HG03108 (cell line): ENCODE results near the gene PSMD2.
A peak's percentile ranks its signal among the peaks of the same experiment; 100 is the strongest.

ENCODE experiments used
- ATAC-seq: cut with Tn5 transposase; IDR thresholded peaks from one replicate; pipeline ENCODE4 v1.9.1; 2021; ENCODE audit warnings: moderate library complexity; ENCODE audit not compliant: unreplicated experiment

The PSMD2 gene

DNA sequence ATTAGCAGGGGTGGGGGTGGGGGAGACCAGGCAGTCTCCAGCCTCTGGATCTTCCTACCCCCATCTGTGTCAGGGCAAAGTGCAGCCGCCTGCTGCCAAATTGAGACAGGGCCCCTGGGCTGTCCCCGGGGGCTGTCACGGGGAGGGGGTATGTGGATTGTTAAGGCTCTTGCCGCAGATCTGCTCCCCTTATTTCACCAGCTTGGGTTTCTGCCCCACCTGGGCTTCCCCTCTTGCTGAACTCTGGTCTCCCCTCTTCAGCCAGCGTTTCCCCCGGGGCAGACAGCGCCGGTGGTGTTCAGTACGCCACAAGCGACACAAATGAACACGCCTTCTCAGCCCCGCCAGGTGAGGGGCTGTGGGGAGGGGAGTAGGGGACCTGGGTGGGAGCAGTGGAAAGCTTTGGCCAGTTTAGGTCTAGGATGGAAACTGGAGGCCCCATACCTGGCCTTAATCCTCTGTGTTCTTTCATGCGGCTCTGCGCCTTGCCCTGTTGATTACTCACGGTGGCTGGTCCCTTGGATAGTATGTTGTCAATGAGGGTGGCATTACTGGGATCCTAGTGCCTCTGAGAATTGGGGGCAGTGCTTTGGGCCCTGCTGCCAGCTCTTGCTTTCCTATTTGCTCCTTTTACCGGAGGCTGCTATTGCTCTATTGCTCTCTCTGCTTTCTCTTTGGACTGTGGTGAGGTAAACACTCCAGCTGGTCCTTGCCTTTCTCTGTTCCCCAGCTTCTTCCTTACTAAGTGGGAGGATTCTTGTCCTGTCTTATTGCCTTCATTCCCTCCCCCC lies 17.0 kb downstream of the PSMD2 start:
- no peak for ATAC-seq

DNA sequence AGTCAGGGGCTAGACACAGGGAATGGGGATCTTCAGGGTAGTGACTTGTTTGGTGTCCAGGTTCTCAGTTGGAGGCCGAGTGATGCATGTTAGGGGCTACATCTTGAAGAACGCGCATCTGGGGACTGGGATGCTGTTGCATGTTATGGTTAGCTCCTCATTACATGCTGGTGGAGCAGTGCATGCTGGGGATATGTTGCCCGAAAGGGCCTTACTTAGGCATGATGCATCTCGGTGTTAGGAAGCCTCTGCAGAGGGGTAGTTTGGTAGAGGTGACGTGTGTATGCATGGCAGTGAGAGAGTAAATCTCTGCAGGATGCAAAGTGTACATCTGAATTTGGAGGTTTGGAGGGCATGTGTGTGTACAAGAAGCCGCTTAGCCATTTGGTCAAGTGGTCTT lies 17.8 kb downstream of the PSMD2 start:
- ATAC-seq, result no peak

DNA sequence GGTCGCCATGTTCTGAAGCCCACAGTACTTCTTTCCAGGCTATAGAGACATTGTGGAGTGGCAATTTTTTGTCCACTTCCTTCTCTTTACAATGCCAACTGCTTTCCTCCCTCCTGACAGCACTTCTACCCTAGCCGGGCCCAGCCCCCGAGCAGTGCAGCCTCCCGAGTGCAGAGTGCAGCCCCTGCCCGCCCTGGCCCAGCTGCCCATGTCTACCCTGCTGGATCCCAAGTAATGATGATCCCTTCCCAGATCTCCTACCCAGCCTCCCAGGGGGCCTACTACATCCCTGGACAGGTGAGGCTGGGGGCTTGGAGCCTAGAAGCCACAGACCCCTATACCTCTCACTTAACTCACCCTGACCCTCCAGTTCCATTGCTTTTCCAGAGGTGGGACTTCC lies 18.2 kb downstream of the PSMD2 start:
- ATAC-seq, result no peak

DNA sequence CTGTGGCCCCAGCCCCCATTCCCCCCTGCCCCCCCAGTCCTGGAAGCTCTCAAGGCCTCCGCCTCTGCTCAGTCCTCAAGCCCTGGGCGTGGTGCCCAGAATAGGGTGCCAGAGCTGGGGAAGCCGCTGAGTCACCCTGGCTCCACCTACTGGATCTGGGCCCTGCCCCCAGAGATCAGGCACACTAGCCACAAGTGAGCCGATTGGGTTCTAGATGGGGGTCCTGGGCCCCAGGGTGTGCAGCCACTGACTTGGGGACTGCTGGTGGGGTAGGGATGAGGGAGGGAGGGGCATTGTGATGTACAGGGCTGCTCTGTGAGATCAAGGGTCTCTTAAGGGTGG lies 21.0 kb downstream of the PSMD2 start:
- no peak for ATAC-seq

DNA sequence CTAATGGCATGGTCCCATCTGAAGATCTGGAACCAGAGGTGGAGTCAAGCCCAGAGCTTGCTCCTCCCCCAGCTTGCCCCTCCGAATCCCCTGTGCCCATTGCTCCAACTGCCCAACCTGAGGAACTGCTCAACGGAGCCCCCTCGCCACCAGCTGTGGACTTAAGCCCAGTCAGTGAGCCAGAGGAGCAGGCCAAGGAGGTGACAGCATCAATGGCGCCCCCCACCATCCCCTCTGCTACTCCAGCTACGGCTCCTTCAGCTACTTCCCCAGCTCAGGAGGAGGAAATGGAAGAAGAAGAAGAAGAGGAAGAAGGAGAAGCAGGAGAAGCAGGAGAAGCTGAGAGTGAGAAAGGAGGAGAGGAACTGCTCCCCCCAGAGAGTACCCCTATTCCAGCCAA lies 22.6 kb downstream of the PSMD2 start:
- ATAC-seq, result no peak

DNA sequence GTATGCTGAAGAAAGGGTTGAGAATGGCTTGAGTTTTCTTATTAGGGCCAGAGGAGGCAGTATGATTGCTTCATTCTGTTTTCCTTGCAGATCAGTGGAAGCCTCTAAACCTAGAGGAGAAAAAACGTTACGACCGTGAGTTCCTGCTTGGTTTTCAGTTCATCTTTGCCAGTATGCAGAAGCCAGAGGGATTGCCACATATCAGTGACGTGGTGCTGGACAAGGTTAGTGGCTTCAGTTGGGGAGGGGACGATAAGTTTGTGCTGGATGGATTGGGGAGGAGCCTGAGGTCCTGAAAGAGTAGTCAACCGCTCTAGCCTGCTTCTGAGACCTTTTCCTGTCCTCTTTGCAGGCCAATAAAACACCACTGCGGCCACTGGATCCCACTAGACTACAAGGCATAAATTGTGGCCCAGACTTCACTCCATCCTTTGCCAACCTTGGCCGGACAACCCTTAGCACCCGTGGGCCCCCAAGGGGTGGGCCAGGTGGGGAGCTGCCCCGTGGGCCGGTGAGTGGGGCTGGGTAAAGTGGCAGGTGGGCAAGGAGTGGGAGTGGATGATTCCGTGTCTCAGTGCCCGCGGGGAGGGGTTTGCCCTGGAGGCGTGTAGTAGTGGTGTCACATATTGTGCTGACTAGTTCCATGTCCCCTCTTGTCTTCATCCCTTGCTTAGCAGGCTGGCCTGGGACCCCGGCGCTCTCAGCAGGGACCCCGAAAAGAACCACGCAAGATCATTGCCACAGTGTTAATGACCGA lies 23.9 kb downstream of the PSMD2 start:
- no peak for ATAC-seq

DNA sequence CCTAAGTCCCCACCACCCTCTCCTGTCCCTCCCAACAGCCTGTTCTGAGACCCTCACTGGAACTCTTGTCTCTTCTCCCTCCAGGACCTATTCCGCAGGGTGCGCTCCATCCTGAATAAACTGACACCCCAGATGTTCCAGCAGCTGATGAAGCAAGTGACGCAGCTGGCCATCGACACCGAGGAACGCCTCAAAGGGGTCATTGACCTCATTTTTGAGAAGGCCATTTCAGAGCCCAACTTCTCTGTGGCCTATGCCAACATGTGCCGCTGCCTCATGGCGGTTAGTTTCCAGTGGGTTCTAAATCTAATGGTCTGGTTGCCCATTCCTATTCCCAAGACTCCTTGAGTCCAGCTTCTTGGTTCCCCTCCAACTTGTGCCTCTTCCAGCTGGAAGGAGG lies 24.7 kb downstream of the PSMD2 start:
- ATAC-seq, result no peak

DNA sequence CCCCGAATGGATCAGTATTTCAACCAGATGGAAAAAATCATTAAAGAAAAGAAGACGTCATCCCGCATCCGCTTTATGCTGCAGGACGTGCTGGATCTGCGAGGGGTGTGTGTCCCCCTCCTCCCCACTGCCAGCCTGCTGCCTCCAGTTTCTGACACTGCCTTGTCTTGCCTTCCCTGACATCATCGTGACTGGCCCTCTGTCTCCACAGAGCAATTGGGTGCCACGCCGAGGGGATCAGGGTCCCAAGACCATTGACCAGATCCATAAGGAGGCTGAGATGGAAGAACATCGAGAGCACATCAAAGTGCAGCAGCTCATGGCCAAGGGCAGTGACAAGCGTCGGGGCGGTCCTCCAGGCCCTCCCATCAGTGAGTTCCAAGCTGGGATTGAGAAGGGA lies 26.2 kb downstream of the PSMD2 start:
- ATAC-seq, result no peak

DNA sequence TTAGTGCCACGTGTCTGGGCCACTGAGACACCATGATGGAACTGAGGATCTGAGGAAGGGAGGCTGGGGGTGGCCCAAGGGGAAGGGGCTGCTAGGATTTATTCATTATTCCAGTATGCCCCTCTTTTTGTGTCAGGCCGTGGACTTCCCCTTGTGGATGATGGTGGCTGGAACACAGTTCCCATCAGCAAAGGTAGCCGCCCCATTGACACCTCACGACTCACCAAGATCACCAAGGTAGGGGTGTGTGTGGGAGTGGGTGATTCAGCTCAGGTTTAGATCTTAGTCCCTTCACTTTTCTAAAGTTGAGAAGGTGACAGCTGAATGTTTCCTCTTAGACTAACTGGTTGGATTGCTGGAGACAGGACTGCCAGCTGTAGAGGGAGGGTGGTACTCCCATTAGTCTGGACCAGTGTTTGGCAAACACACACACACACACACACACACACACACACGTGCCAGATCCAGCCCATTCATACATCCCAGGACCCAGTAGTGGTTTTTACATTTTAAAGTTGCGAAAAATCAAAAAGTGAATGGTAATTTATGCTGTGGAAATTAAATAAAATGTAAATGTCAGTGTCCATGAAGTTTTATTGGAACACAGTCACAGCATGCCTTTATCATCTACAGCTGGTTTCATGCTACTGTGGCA lies 26.8 kb downstream of the PSMD2 start:
- ATAC-seq, result no peak

DNA sequence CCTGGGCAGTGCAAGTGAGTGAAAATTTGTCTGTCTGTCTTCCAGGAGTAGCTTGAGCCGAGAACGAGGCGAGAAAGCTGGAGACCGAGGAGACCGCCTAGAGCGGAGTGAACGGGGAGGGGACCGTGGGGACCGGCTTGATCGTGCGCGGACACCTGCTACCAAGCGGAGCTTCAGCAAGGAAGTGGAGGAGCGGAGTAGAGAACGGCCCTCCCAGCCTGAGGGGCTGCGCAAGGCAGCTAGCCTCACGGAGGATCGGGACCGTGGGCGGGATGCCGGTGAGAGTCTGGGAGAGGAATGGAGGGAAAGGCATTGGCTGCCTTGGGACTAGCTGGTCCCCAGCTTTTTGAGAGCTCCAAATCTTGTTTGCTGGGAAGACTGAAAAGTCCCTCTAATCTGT lies 28.1 kb downstream of the PSMD2 start:
- no peak for ATAC-seq

DNA sequence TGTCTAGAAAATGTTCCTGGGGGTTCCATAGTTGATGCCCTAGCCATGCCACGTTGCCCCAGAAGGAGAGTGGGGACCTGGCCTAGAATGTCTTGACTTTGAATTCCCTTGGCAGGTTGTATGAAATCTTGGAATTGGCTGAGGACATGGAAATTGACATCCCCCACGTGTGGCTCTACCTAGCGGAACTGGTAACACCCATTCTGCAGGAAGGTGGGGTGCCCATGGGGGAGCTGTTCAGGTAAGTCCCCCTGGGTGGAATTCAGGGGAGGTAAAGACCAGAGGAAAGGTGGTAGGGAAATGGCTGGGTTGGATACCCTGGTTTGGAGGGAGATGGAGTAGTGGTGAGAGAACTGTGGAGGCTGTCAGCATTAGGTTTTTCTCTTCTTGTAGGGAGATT lies 29.5 kb downstream of the PSMD2 start:
- no peak for ATAC-seq

DNA sequence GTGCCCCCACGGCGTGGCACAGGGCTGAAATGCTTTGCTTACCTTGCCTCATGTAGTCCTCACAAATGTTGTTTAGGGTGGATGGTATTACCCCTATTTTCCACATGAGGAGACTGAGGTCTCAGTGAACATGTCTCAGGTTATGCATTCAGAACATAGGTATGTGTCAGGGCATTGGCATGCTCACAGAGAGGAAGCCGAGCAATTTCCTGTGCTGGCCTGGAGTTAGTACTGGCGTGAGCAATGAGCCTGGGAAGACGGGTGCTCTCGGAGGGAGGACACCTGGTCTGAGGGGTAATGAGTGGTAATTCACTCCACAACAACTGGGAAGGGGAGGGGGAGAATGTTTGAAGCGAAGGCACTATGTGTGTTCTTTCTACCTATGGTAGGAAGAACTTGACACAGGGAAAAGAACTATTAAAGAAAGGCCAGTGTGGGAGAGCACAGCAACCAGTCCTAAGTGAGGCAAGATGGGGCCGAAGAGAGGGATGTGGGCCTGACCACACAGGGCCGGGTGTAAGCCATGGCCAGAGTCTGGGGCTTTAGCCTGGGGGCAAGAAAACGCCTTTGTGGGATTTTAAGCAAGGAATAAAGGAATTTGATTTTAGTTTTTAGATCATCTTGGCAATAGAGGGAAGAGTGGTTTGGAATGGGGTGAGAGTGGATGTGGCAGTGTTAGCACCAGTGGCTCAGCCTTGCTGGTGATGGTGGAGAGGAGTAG lies 33.5 kb downstream of the PSMD2 start:
- no peak for ATAC-seq

DNA sequence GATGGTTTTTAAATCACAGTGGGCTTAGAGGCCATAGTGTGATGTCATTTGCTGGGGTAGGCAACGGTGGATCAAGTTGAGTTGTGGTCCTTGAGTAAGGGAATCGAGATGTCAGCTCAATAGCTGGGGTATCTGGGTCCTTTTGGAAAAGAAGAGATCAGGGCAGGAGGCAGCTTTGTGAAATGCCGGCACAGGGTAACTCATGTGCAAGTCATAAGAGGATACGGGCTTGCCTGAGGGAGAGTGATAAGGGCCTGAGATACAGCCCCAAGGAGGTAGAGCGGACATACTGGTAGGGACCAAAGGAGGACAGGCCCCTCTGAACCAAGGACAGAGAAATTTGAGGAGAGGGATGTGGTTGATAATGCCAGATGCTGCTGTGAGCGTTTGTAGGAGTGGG lies 34.1 kb downstream of the PSMD2 start:
- no peak for ATAC-seq

DNA sequence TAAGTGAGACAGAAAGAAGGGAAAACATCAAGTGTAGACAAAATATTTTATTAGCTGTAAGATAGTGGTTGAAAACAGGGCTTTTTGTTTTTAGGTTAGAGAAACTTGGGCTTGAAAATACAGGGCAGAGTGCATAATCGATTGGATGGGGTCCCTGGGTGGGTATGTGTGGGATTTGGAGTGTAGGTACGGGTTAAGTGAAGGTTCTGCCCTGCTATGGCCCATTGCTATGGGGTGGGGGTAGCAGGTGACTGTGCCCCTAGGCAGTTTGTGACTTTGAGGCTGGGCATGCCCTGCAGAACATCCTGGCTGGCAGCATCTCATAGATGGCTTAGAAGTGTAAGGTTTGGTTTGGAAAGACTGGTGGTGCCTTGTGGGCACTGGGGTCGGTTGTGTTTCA lies 34.7 kb downstream of the PSMD2 start:
- ATAC-seq, result no peak

DNA sequence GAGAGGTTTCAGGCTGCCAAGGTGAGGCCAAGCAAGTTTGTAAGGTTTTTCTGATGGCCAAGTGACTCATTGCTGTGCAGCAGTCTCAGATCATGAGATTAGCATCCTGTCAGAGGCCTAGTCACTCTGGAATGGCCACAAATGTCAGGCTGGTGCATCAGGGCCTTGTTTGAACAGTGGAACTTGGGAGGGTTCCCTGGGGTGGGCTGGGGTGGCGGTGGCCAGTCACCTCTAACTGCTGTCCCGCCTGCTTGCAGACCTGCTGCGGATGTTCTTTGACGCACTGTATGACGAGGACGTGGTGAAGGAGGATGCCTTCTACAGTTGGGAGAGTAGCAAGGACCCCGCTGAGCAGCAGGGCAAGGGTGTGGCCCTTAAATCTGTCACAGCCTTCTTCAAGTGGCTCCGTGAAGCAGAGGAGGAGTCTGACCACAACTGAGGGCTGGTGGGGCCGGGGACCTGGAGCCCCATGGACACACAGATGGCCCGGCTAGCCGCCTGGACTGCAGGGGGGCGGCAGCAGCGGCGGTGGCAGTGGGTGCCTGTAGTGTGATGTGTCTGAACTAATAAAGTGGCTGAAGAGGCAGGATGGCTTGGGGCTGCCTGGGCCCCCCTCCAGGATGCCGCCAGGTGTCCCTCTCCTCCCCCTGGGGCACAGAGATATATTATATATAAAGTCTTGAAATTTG lies 35.6 kb downstream of the PSMD2 start:
- ATAC-seq, result no peak

DNA sequence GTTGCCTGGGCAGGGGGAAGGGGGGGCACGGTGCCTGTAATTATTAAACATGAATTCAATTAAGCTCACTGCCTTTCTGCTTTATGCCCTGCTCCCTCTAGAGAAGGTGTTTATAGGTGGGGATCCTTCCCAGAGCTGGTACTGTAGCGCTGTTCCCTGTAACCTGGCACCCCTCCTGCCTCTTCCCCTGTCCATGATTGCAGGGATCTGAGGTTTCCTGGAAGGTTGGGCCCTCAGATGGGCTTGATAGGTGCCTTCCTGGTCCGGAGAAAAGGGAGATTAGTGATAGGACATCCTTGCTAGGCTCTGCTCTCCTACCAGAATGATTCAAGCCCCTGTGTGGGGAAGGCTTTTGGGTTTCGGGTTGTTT lies 36.2 kb downstream of the PSMD2 start:
- ATAC-seq, result peak; percentile 5

DNA sequence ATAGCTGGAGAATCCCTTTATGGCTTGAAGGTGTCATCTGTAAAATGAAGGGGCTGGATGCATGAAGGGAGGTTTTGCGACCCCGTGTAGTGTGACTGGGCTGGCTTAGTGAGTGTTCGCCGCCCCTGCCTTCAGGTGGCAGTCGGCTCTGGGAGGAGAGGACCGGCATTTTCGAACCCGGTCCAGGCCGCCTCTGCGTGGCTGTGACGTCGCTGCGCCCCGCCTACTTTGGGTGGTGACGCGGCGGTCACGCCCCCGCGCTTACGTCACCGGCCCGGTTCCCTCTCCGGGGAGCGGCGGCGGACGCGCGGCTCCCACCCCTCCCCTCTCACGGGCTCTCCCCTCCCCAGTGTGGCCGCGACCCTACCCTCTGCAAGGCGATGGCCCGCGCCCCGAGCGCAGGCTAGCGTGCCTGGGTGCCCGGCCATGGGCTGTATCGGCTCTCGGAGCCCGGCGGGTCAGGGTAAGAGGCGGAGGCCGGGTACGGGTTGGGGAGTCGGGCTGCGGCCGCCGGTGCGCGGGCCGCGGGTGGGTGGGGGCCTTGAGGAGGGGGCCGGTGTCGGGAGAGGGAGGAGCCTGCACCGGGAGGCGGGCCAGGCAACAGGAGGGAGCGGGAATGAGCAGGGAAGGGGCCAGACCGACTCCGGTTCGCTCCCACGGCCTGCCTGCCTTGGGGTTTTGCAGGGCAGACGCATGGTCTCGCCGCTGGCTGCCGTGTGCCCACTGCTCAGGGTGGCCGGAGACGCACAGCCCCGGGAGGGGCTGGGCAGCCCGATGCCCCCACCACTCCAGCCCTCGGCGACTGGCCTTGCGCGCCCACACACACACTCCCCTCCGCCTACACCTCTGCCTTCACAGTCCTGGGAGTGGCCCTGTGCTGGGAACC lies 36.9 kb downstream of the PSMD2 start:
- peak; percentile 71 for ATAC-seq

DNA sequence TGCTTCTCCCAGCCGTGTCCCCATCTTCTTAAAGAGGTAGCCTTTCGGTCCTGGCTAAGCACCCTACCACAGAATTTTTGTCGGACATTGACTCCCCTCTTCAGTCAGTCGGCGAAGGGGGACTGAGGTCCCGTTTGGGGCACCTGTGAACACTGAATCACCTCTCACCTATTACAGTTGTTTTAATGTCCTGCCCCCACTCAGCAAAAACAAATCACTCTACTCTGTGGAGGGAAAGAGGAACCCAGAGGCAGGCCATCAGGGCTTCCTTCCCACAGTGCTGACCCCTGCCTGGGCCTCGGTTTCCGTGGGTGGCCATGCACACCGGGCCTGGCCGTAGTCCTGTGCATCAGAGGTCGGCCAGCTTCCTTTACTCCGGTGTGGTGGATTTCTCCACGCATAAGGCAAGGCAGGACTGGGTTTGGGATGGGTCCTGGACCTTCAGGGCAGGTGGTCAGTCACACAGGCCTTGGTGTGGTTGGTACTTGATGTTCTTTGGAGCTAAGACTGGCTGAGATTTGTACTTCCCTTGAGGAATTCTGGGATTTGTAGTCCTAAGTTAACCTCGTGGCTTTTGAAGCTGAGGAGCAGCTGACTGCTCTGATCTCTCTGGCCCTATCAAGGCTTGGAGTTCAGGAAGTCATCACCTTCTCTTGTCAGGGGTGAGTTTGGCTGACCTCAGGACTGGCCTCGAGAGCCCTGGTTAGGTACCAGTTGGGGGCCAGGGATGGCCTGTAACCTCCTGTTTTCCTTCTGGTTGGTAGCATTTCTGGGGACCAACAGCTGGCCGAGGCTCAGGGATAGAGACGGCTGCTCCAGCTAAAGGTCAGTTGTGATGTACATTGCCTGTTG lies 37.7 kb downstream of the PSMD2 start:
- ATAC-seq, result no peak

DNA sequence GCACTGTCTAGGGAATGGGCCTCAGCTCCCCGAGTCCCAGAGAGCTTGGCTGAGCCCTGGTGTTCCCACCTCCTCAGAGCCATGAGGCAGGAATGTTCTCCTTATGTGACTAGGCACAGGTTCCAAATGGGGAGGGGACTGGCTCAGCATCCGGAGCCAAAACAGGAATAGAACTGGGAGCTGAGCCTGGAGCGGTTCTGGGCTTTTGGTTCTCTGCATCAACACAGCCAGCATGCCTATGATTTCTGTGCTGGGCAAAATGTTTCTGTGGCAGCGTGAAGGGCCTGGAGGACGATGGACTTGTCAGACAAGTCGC lies 38.3 kb downstream of the PSMD2 start, which contains the start of gene FAM131A:
FAM131A (plus strand) TSS at position 202 of the 316 bp plus-strand sequence; CDS start at position 233, 31 bp downstream.
- ATAC-seq, result no peak
